PFSK-1 (cell line): Measurements from ENCODE around the gene DCC.

Experiments
- FOXP2 ChIP-seq: optimal IDR thresholded peaks from 2 replicates; pipeline ENCODE3; 2011; ENCODE audit warnings: borderline replicate concordance, control low read depth, inconsistent platforms; ENCODE audit not compliant: insufficient read depth; ENCODE audit errors: extremely low read length, extremely low read depth
- POLR2AphosphoS5 ChIP-seq: IDR thresholded peaks from 2 replicates; pipeline ENCODE4 v1.6.1; 2012; ENCODE audit warnings: low read depth, mild to moderate bottlenecking, control low read depth, low read length, moderate library complexity
- REST ChIP-seq, 2 experiments: IDR thresholded peaks; 2 replicates each; pipeline versions ENCODE4 v1.6.1 to v1.8.0; 2011 to 2012; ENCODE audit warnings: low read depth in 2 of 2, low read length in 2 of 2, control low read depth in 1 of 2, inconsistent platforms in 1 of 2, mild to moderate bottlenecking in 1 of 2, moderate library complexity in 1 of 2; ENCODE audit not compliant: insufficient read depth in 1 of 2
- SIN3A ChIP-seq: IDR thresholded peaks from 2 replicates; pipeline ENCODE4 v1.6.1; 2012; ENCODE audit warnings: mild to moderate bottlenecking, low read length, moderate library complexity, borderline replicate concordance; ENCODE audit not compliant: insufficient read depth
- TAF1 ChIP-seq: IDR thresholded peaks from 2 replicates; pipeline ENCODE4 v1.6.1; 2012; ENCODE audit warnings: low read length, control low read depth, borderline replicate concordance; ENCODE audit not compliant: insufficient read depth

The DCC gene

GRCh38 chr18:52902188-52902587 lies 562.2 kb downstream of the DCC start:
- TF ChIP-seq POLR2AphosphoS5 (no peak), TAF1 (no peak), REST (IDR thresholded peaks at IDR 0.05; ENCODE audit: insufficient read depth in 1 of 2, low read depth in 2 of 2, low read length in 2 of 2) (no peak), FOXP2 (no peak), SIN3A (no peak)

- TF ChIP-seq TAF1 (no peak), SIN3A (no peak), POLR2AphosphoS5 (no peak), REST (IDR thresholded peaks at IDR 0.05; ENCODE audit: insufficient read depth in 1 of 2, low read depth in 2 of 2, low read length in 2 of 2) (no peak), FOXP2 (no peak)
These were observed 563.9 kb downstream of the DCC start for GRCh38 chr18:52903857-52904256.

- no peak for TF ChIP-seq FOXP2
- TF ChIP-seq POLR2AphosphoS5: no peak
- TF ChIP-seq TAF1: no peak
- no peak for TF ChIP-seq REST (IDR thresholded peaks at IDR 0.05; ENCODE audit: insufficient read depth in 1 of 2, low read depth in 2 of 2, low read length in 2 of 2)
- no peak for TF ChIP-seq SIN3A
These were observed 567.7 kb downstream of the DCC start for GRCh38 chr18:52907543-52908308.

GRCh38 chr18:52914148-52914547 lies 574.2 kb downstream of the DCC start:
- TF ChIP-seq SIN3A (no peak), POLR2AphosphoS5 (no peak), TAF1 (no peak), REST (IDR thresholded peaks at IDR 0.05; ENCODE audit: insufficient read depth in 1 of 2, low read depth in 2 of 2, low read length in 2 of 2) (no peak), FOXP2 (no peak)

- no peak for TF ChIP-seq TAF1
- no peak for TF ChIP-seq POLR2AphosphoS5
- no peak for TF ChIP-seq REST (IDR thresholded peaks at IDR 0.05; ENCODE audit: insufficient read depth in 1 of 2, low read depth in 2 of 2, low read length in 2 of 2)
- TF ChIP-seq FOXP2: no peak
- no peak for TF ChIP-seq SIN3A
These were observed 580.7 kb downstream of the DCC start for GRCh38 chr18:52920665-52921064.
